HCT116 (cell line): Measurements from ENCODE around the gene DLL1.

Source experiments
- ATF3 ChIP-seq: IDR thresholded peaks from 2 replicates; pipeline ENCODE4 v1.6.1; 2012
- CTCF ChIP-seq, 3 experiments: fragments of 200-600 bp in 1 of 3; sonication (generic) in 1 of 3; IDR thresholded peaks in 2 of 3; conservative IDR thresholded peaks in 1 of 3; 2 replicates each; pipeline ENCODE4 v1.5.1; 2012 to 2017; ENCODE audit warnings: low read depth in 2 of 3, low read length in 2 of 3, antibody characterized with exemption in 1 of 3, borderline replicate concordance in 1 of 3, control low read depth in 1 of 3, mild to moderate bottlenecking in 1 of 3, mixed read lengths in 1 of 3, mixed run types in 1 of 3, moderate library complexity in 1 of 3; ENCODE audit not compliant: insufficient read depth in 1 of 3
- ELF1 ChIP-seq: IDR thresholded peaks from 2 replicates; pipeline ENCODE4 v1.6.1; 2012; ENCODE audit warnings: low read depth, borderline replicate concordance
- EZH2phosphoT487 ChIP-seq: fragments of 200-600 bp; IDR thresholded peaks from 2 replicates; pipeline ENCODE4 v1.6.1; 2018; ENCODE audit warnings: antibody characterized with exemption, borderline replicate concordance
- JUND ChIP-seq: IDR thresholded peaks from 2 replicates; pipeline ENCODE4 v1.6.1; 2012
- POLR2A ChIP-seq: IDR thresholded peaks from 2 replicates; pipeline ENCODE4 v1.7.0; 2011; ENCODE audit warnings: borderline replicate concordance; ENCODE audit not compliant: insufficient read depth, insufficient read length; ENCODE audit errors: extremely low read depth
- POLR2AphosphoS5 ChIP-seq: IDR thresholded peaks from 2 replicates; pipeline ENCODE4 v1.6.1; 2011; ENCODE audit warnings: mild to moderate bottlenecking, low read depth, low read length, moderate library complexity
- REST ChIP-seq: IDR thresholded peaks from 2 replicates; pipeline ENCODE4 v1.6.1; 2012; ENCODE audit warnings: low read depth
- ZBTB33 ChIP-seq: IDR thresholded peaks from 2 replicates; pipeline ENCODE4 v1.6.1; 2011; ENCODE audit warnings: mild to moderate bottlenecking, low read length, moderate library complexity; ENCODE audit not compliant: insufficient replicate concordance; ENCODE audit errors: extremely low read depth
- ZFX ChIP-seq: fragments of 450-650 bp; IDR thresholded peaks from 2 replicates; pipeline ENCODE4 v1.6.1; 2017
- ZNF274 ChIP-seq: fragments of 200-500 bp; sonication (Bioruptor generic); IDR thresholded peaks from 2 replicates; pipeline ENCODE4 v1.6.1; 2014; ENCODE audit warnings: mild to moderate bottlenecking, low read depth, low read length, inconsistent platforms

DNA sequence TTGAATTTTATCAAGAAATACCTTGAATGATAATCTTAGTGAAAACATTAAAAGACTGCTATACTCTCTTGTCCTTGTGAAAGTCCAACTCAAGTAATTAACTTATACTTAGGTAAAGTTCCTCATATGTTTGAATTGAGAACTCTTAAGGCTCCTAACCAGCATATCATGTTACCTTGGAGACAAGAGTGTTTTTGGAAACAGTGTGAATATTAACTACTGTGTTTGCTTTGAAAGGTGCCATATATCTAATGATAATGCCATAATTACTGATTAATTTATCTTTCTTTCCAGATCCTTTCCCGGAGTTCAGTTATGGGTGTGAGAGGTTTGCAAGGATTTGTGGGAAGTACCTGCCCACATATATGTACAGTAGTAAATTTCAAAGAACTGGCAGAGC lies 26.2 kb upstream of the DLL1 start:
- no peak for TF ChIP-seq CTCF (IDR thresholded peaks at IDR 0.05 in 2 of 3, conservative IDR thresholded peaks at IDR 0.05 in 1 of 3; ENCODE audit: borderline replicate concordance in 1 of 3, insufficient read depth in 1 of 3, low read depth in 2 of 3, low read length in 2 of 3)
- no peak for TF ChIP-seq POLR2AphosphoS5
- no peak for TF ChIP-seq REST
- no peak for TF ChIP-seq ELF1
- TF ChIP-seq ZFX = no peak
- TF ChIP-seq EZH2phosphoT487 = no peak
- TF ChIP-seq POLR2A = no peak
- no peak for TF ChIP-seq ZNF274
- TF ChIP-seq JUND = no peak
- no peak for TF ChIP-seq ATF3
- TF ChIP-seq ZBTB33 = no peak
